HEK293 (cell line): Measurements from ENCODE around the gene HCFC1.

Source experiments
- BCL11A ChIP-seq: fragments of 450-650 bp; formaldehyde crosslinking; IDR thresholded peaks from 2 replicates; pipeline ENCODE4 v1.5.1; 2016; ENCODE audit warnings: low read depth, missing biosample characterization, missing genetic modification characterization
- BCL11B ChIP-seq: fragments of 450-650 bp; formaldehyde crosslinking; IDR thresholded peaks from 2 replicates; pipeline ENCODE4 v1.5.1; 2016; ENCODE audit warnings: low read depth, missing biosample characterization, missing genetic modification characterization
- FEZF1 ChIP-seq: fragments of 450-650 bp; formaldehyde crosslinking; IDR thresholded peaks from 2 replicates; pipeline ENCODE4 v1.5.1; 2016; ENCODE audit warnings: missing biosample characterization, missing genetic modification characterization
- INSM2 ChIP-seq: fragments of 450-650 bp; formaldehyde crosslinking; IDR thresholded peaks from 2 replicates; pipeline ENCODE4 v1.5.1; 2016; ENCODE audit warnings: missing biosample characterization, missing genetic modification characterization
- SP3 ChIP-seq: fragments of 450-650 bp; formaldehyde crosslinking; IDR thresholded peaks from 2 replicates; pipeline ENCODE4 v1.5.1; 2016; ENCODE audit warnings: missing biosample characterization, missing genetic modification characterization
- WT1 ChIP-seq: fragments of 450-650 bp; formaldehyde crosslinking; IDR thresholded peaks from 2 replicates; pipeline ENCODE4 v1.5.1; 2016; ENCODE audit warnings: missing biosample characterization, missing genetic modification characterization
- ZBTB20 ChIP-seq: fragments of 450-650 bp; formaldehyde crosslinking; IDR thresholded peaks from 2 replicates; pipeline ENCODE4 v1.5.1; 2016; ENCODE audit warnings: missing biosample characterization, missing genetic modification characterization
- ZFHX2 ChIP-seq: fragments of 450-650 bp; formaldehyde crosslinking; conservative IDR thresholded peaks from 2 replicates; pipeline ENCODE4 v1.5.1; 2016; ENCODE audit warnings: missing biosample characterization, missing genetic modification characterization
- ZFP3 ChIP-seq: fragments of 450-650 bp; formaldehyde crosslinking; IDR thresholded peaks from 2 replicates; pipeline ENCODE4 v1.5.1; 2016; ENCODE audit warnings: low read depth, missing biosample characterization, missing genetic modification characterization
- ZNF214 ChIP-seq: fragments of 450-650 bp; formaldehyde crosslinking; IDR thresholded peaks from 2 replicates; pipeline ENCODE4 v1.5.1; 2017; ENCODE audit warnings: missing biosample characterization, mild to moderate bottlenecking, missing genetic modification characterization, borderline replicate concordance
- ZNF26 ChIP-seq: fragments of 450-650 bp; formaldehyde crosslinking; IDR thresholded peaks from 2 replicates; pipeline ENCODE4 v1.5.1; 2016; ENCODE audit warnings: missing biosample characterization, missing genetic modification characterization
- ZNF292 ChIP-seq: fragments of 450-650 bp; formaldehyde crosslinking; IDR thresholded peaks from 2 replicates; pipeline ENCODE4 v1.5.1; 2016; ENCODE audit warnings: low read depth, missing biosample characterization, missing genetic modification characterization, borderline replicate concordance
- ZNF335 ChIP-seq: fragments of 450-650 bp; formaldehyde crosslinking; conservative IDR thresholded peaks from 2 replicates; pipeline ENCODE4 v1.5.1; 2016; ENCODE audit warnings: missing biosample characterization, missing genetic modification characterization
- ZNF394 ChIP-seq: fragments of 450-650 bp; formaldehyde crosslinking; IDR thresholded peaks from 2 replicates; pipeline ENCODE4 v1.5.1; 2016; ENCODE audit warnings: missing biosample characterization, missing genetic modification characterization, mild to moderate bottlenecking, moderate library complexity, borderline replicate concordance
- ZNF433 ChIP-seq: fragments of 450-650 bp; formaldehyde crosslinking; IDR thresholded peaks from 2 replicates; pipeline ENCODE4 v1.5.1; 2016; ENCODE audit warnings: missing biosample characterization, missing genetic modification characterization, low read depth
- ZNF549 ChIP-seq: fragments of 450-650 bp; IDR thresholded peaks from 2 replicates; pipeline ENCODE4 v1.5.1; 2018; ENCODE audit warnings: missing biosample characterization, missing genetic modification characterization, mild to moderate bottlenecking, inconsistent platforms, moderate library complexity
- ZNF600 ChIP-seq: fragments of 450-650 bp; formaldehyde crosslinking; IDR thresholded peaks from 2 replicates; pipeline ENCODE4 v1.5.1; 2016; ENCODE audit warnings: missing biosample characterization, missing genetic modification characterization
- ZNF645 ChIP-seq: fragments of 450-650 bp; formaldehyde crosslinking; IDR thresholded peaks from 2 replicates; pipeline ENCODE4; 2016; ENCODE audit warnings: missing biosample characterization, missing genetic modification characterization
- ZNF658 ChIP-seq: fragments of 450-650 bp; formaldehyde crosslinking; IDR thresholded peaks from 2 replicates; pipeline ENCODE4; 2016; ENCODE audit warnings: missing biosample characterization, missing genetic modification characterization
- ZNF76 ChIP-seq: fragments of 450-650 bp; formaldehyde crosslinking; IDR thresholded peaks from 2 replicates; pipeline ENCODE4; 2016; ENCODE audit warnings: low read depth, missing biosample characterization, missing genetic modification characterization, borderline replicate concordance
- ZNF785 ChIP-seq: fragments of 450-650 bp; formaldehyde crosslinking; IDR thresholded peaks from 2 replicates; pipeline ENCODE4 v1.5.1; 2016; ENCODE audit warnings: missing biosample characterization, missing genetic modification characterization
- ZXDB ChIP-seq: fragments of 450-650 bp; formaldehyde crosslinking; IDR thresholded peaks from 2 replicates; pipeline ENCODE4 v1.5.1; 2016; ENCODE audit warnings: missing biosample characterization, missing genetic modification characterization
- TF ChIP-seq, protein P1 (sequence below): fragments of 450-650 bp; formaldehyde crosslinking; IDR thresholded peaks from 2 replicates; pipeline ENCODE4 v1.5.1; 2016; ENCODE audit warnings: missing biosample characterization, missing genetic modification characterization
- TF ChIP-seq, protein P2 (sequence below): fragments of 450-650 bp; formaldehyde crosslinking; IDR thresholded peaks from 2 replicates; pipeline ENCODE4 v1.5.1; 2016; ENCODE audit warnings: missing biosample characterization, missing genetic modification characterization, borderline replicate concordance

HCFC1 gene

DNA sequence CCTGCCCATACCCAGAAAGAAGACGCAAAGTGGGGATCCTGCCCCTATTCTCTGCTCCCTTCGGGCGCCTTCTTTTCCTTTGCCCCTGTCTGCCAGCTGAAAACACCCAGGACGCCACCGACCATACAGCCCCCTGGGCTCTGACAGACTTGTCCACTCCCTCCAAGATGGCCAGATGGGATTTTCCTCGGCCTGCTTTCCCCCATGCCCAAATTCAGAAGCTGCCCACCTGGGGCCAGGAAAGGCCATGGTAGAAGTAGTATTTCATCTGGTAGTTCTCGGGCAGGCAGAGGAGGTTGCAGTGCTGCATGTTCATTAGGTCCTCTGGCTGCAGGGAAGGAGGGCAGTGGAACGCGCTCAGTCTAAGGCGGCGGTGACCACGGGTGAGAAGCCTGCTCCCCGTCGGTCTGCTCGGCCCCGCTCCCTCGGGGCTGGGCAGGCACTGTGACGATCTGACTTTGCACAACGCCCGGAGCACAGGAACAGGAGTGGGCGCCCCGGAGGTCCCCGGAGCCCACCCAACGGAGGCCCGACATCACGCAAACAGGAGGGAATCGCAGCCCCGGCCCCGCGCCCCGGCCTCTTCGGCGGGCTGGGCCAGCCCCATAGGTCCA is 37.4 kb downstream of the HCFC1 start (continued):
- TF ChIP-seq ZNF394 (tag by site-specific recombination) (no peak), ZNF645 (tag by site-specific recombination) (no peak), ZNF785 (tag by site-specific recombination) (no peak), BCL11B (tag by site-specific recombination) (0 out of 2 replicates have a peak, but pooled peaks have one; percentile 20), ZXDB (tag by site-specific recombination) (no peak), ZNF292 (tag by site-specific recombination) (no peak), ZNF433 (no peak), WT1 (tag by site-specific recombination) (no peak), ZNF76 (0 out of 2 replicates have a peak, but pooled peaks have one; percentile 20), ZNF549 (tag by site-specific recombination) (no peak), FEZF1 (tag by site-specific recombination) (no peak), ZNF26 (tag by site-specific recombination) (no peak), ZBTB20 (tag by site-specific recombination) (peak; percentile 58), ZNF335 (tag by site-specific recombination) (peak; percentile 90), ZNF600 (tag by site-specific recombination) (0 out of 2 replicates have a peak, but pooled peaks have one; percentile 19), BCL11A (tag by site-specific recombination) (no peak), INSM2 (tag by site-specific recombination) (no peak), ZNF658 (tag by site-specific recombination) (no peak), ZNF214 (no peak), ZFP3 (tag by site-specific recombination) (no peak), SP3 (tag by site-specific recombination) (no peak), ZFHX2 (tag by site-specific recombination) (no peak)
- TF ChIP-seq, protein P1, sequence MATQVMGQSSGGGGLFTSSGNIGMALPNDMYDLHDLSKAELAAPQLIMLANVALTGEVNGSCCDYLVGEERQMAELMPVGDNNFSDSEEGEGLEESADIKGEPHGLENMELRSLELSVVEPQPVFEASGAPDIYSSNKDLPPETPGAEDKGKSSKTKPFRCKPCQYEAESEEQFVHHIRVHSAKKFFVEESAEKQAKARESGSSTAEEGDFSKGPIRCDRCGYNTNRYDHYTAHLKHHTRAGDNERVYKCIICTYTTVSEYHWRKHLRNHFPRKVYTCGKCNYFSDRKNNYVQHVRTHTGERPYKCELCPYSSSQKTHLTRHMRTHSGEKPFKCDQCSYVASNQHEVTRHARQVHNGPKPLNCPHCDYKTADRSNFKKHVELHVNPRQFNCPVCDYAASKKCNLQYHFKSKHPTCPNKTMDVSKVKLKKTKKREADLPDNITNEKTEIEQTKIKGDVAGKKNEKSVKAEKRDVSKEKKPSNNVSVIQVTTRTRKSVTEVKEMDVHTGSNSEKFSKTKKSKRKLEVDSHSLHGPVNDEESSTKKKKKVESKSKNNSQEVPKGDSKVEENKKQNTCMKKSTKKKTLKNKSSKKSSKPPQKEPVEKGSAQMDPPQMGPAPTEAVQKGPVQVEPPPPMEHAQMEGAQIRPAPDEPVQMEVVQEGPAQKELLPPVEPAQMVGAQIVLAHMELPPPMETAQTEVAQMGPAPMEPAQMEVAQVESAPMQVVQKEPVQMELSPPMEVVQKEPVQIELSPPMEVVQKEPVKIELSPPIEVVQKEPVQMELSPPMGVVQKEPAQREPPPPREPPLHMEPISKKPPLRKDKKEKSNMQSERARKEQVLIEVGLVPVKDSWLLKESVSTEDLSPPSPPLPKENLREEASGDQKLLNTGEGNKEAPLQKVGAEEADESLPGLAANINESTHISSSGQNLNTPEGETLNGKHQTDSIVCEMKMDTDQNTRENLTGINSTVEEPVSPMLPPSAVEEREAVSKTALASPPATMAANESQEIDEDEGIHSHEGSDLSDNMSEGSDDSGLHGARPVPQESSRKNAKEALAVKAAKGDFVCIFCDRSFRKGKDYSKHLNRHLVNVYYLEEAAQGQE (tag by site-specific recombination): no peak
- TF ChIP-seq, protein P2, sequence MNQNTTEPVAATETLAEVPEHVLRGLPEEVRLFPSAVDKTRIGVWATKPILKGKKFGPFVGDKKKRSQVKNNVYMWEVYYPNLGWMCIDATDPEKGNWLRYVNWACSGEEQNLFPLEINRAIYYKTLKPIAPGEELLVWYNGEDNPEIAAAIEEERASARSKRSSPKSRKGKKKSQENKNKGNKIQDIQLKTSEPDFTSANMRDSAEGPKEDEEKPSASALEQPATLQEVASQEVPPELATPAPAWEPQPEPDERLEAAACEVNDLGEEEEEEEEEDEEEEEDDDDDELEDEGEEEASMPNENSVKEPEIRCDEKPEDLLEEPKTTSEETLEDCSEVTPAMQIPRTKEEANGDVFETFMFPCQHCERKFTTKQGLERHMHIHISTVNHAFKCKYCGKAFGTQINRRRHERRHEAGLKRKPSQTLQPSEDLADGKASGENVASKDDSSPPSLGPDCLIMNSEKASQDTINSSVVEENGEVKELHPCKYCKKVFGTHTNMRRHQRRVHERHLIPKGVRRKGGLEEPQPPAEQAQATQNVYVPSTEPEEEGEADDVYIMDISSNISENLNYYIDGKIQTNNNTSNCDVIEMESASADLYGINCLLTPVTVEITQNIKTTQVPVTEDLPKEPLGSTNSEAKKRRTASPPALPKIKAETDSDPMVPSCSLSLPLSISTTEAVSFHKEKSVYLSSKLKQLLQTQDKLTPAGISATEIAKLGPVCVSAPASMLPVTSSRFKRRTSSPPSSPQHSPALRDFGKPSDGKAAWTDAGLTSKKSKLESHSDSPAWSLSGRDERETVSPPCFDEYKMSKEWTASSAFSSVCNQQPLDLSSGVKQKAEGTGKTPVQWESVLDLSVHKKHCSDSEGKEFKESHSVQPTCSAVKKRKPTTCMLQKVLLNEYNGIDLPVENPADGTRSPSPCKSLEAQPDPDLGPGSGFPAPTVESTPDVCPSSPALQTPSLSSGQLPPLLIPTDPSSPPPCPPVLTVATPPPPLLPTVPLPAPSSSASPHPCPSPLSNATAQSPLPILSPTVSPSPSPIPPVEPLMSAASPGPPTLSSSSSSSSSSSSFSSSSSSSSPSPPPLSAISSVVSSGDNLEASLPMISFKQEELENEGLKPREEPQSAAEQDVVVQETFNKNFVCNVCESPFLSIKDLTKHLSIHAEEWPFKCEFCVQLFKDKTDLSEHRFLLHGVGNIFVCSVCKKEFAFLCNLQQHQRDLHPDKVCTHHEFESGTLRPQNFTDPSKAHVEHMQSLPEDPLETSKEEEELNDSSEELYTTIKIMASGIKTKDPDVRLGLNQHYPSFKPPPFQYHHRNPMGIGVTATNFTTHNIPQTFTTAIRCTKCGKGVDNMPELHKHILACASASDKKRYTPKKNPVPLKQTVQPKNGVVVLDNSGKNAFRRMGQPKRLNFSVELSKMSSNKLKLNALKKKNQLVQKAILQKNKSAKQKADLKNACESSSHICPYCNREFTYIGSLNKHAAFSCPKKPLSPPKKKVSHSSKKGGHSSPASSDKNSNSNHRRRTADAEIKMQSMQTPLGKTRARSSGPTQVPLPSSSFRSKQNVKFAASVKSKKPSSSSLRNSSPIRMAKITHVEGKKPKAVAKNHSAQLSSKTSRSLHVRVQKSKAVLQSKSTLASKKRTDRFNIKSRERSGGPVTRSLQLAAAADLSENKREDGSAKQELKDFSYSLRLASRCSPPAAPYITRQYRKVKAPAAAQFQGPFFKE (tag by site-specific recombination): no peak
